ENCODE data around the gene SLC12A8.

SLC12A8 gene

GRCh38 chr3:125212509-125213363, at the start of gene SLC12A8:
TSS of gene SLC12A8 (minus strand) at chr3:125212748. CDS start at chr3:125211349, 1,399 bp downstream.
- DNase-seq (ENCODE audit: low read depth), result no peak

DNA sequence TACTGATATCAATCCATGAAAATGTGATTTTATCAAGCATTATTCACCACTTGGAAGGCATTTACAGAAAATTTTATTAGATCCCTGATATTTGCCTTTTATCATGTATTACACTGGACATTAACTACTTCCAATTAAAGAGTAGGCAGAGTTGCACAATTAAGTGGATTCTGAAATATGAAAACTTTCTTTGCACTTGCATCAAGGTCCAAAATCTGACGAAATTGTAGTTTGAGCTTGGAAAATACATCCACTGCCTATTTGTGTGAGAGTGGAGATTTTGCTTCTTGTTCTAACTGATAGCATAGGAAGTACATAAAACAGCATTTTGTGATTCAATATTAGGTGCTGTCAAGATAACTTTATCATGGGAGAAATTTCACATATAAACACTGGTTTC, 49.6 kb upstream of the SLC12A8 start:
- no peak for DNase-seq (ENCODE audit: low read depth)

DNA sequence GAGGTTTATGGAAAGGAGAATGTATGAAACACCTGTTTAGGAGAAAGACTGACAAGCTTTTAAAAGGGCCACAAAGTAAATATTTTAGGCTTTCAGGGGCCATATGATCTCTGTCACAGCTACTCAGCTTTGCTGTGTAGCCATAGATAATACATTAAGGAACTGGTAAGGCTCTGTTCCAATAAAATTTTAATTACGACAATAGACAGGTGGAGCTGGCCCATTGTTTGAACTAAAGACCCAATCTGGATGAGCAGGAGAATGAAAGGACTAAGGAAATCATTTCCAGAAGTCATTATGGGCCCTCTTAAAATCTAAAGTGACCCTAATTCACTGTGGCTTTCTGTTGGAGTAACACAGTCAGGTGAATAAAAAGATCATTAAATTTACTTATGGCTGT, 48.5 kb upstream of the SLC12A8 start:
- DNase-seq (ENCODE audit: low read depth), result no peak

GRCh38 chr3:125260158-125260557, 47.6 kb upstream of the SLC12A8 start:
- no peak for DNase-seq (ENCODE audit: low read depth)

DNA sequence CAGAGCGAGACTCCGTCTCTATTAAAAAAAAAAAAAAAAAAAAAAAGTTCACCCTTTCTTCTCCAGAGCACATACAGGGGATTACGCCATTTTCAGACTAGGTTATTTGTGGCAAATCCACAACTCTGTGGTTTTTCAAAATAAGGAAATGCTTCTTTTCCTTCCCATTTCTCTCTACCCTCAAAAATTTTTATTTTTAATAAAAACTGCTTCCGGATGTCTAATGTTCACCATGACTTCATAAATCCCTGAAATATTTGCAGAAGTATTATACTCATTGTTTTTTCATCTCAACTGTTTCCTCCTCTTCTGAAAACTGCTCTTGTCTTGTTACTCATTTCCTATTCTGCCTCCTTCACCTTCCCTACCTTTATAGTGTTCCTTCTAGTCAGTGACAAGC, 45.0 kb upstream of the SLC12A8 start:
- DNase-seq (ENCODE audit: low read depth), result no peak

GRCh38 chr3:125256675-125257074, 44.1 kb upstream of the SLC12A8 start:
- no peak for DNase-seq (ENCODE audit: low read depth)

GRCh38 chr3:125250973-125251372, 38.4 kb upstream of the SLC12A8 start:
- no peak for DNase-seq (ENCODE audit: low read depth)

- no peak for DNase-seq (ENCODE audit: low read depth)
Observed at GRCh38 chr3:125246237-125246636, 33.7 kb upstream of the SLC12A8 start.

GRCh38 chr3:125245521-125245920, 33.0 kb upstream of the SLC12A8 start:
- no peak for DNase-seq (ENCODE audit: low read depth)

DNA sequence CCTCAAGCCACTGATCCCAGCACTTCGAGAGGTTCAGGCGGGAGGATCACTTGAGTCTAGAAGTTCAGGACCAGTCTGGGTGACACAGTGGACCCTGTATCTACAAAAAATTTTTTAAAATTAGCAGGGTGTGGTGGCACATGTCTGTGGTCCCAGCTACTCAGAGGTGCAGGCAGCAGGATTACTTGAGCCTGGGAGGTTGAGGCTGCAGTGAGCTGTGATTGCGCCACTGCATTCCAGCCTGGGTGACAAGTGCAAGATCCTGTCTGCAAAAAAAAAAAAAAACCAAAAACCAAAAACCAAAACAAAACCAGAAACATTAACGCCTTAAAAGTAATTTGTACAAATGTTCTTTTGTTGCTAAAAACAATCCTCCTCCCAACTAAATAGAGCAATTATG, 27.9 kb upstream of the SLC12A8 start:
- DNase-seq (ENCODE audit: low read depth), result no peak

DNA sequence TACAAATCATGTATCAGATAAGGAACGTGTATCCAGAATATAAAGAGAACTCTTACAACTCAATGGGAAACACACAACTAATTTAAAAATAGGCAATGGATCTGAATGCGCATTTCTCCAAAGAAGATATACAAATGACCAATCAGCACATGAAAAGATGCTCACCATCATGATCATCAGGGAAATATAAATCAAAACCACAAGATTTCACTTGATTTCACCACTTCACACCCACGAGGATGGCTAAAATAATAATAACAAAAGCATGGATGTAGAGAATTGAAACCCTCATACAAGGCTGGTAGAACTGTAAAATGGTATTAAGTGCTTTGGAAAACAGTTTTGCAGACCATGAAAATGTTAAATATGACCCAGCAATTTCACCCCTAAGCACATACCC, 26.7 kb upstream of the SLC12A8 start:
- DNase-seq (ENCODE audit: low read depth), result no peak

DNA sequence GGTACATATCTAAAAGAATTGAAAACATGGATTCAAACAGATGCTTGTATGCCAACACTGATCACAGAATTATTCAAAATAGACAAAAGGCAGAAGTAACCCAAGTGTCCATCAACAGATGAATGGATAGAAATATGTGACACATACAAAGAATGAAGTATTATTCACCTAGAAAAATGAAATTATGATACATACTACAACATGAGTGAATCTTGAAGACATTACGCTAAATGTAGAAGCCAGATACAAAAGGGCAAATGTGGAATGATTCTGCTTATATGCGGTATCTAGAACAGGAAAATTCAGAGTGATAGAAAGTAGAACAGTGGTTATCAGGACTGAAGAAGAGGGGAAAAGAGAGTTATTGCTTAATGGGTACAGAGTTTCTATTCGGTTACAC, 26.2 kb upstream of the SLC12A8 start:
- no peak for DNase-seq (ENCODE audit: low read depth)

- DNase-seq (ENCODE audit: low read depth), result no peak
Observed at GRCh38 chr3:125236331-125236903, 23.9 kb upstream of the SLC12A8 start.

- DNase-seq (ENCODE audit: low read depth), result no peak
Observed at GRCh38 chr3:125234831-125235230, 22.3 kb upstream of the SLC12A8 start.

DNA sequence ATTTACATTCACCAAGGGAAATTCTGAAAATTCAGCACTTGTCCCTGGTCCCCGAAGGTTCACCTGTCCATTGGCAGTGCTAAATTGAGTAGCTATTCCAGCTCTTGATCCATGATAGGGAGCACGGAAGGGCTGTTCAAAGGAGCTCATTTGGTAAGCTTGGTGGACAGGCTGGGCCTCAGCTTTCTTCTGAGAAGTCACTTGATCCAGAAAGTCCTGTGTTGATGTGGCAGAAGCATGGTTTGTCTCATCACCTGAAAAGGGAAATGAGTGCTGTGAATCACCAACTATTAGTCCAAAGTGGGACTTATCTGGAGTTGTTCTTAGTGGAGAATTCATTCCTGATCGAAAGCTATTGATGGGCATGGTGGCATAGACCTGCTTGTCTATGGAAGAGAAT, 19.9 kb upstream of the SLC12A8 start:
- no peak for DNase-seq (ENCODE audit: low read depth)

DNA sequence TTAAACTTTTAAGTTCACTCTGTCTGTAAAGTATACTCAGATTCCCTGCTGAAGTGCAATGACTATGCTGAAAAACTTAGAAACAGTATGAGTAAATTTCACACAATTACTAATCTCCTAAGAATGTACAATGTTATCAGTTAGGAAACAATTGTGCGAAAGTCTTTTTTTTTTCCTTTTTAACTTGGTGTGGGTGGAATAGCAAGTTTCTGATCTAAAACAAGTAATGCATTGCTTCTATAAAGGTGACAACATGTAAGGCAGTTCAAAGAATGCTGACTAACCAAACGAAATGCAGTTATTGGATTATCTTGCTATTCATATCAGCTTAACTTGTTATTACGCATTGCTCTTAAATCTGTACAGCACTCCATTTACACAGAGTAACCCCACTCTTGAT, 19.3 kb upstream of the SLC12A8 start:
- no peak for DNase-seq (ENCODE audit: low read depth)

- DNase-seq (ENCODE audit: low read depth), result no peak
Observed at GRCh38 chr3:125229707-125230106, 17.2 kb upstream of the SLC12A8 start.

DNA sequence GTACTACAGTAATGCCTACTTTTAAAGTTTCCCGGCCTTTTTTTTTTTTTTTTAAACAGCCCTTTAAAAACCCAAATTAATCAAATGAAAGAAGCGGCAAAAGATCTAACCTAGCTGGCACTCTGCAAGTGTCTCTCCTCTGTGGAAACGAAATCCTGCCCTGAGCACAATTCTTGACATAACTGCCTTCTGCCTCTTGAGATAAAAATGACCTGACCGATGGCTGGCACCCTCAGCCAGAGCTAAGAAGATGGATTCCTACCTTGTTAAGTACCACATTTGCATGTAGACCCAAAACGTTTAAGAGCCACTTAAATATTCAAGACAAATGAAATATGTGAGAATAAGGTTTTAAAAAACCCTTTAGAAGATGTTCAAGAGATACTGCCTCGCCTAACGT, 16.6 kb upstream of the SLC12A8 start:
- DNase-seq (ENCODE audit: low read depth), result no peak

- DNase-seq (ENCODE audit: low read depth), result no peak
Observed at GRCh38 chr3:125221831-125222230, 9.3 kb upstream of the SLC12A8 start.

GRCh38 chr3:125220727-125221429, 8.3 kb upstream of the SLC12A8 start:
- no peak for DNase-seq (ENCODE audit: low read depth)

DNA sequence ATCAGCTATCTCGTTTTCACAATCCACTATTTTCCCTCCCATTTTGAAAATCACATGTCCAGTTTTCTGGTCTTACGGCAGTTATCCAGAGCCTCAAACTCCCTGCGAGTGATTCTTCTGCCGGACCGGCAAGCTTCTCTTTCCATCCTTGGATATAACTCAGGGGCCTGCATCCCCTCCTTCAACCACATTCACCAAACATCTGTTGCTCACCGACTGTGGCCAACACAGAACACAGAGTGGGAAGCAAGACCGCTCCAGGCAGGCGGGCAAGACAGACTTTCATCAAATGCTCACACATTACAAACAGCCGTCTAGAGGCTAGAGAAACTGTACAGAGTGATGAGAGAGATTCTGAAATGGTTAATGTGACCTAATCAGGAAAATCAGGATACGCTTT, 7.6 kb upstream of the SLC12A8 start:
- no peak for DNase-seq (ENCODE audit: low read depth)

DNA sequence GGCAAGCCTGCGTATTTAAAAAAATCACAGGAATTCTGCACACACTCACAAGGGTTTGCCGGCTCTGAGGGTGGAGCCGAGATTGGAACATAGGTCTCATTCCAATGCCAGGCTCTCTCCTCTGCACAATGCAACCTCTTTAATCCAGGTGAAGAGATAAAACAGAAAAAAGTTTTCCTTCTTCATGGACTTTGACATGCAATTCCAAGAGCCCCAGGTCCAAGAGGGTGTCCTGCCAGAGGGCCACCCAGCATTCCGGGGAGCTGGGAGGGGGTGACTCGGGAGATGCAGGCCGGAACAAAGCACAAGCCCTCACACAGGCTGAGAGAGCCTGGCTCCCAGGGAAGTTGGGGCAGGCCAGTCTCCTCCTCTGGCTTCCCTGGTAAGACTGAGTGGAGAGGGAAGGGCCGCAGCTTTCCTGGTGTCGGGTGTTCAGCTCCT, 6.7 kb upstream of the SLC12A8 start:
- DNase-seq (ENCODE audit: low read depth), result no peak

GRCh38 chr3:125214738-125215137, 2.2 kb upstream of the SLC12A8 start:
- DNase-seq (ENCODE audit: low read depth), result no peak
